Activated CD8-positive, alpha-beta memory T cell treated with anti-CD3 and anti-CD28 coated beads for 24 hours (primary cell): ENCODE results near the gene ABLIM2.

Source experiments
- DNase-seq: peaks from one replicate; pipeline ENCODE4 v3.0.0-alpha.2; 2020

Gene ABLIM2

GRCh38 chr4:8066336-8066931, 92.2 kb downstream of the ABLIM2 start:
- no peak for DNase-seq

GRCh38 chr4:8063974-8064563, 94.5 kb downstream of the ABLIM2 start:
- no peak for DNase-seq

- DNase-seq, result no peak
Observed at GRCh38 chr4:8061573-8061972, 97.0 kb downstream of the ABLIM2 start.

- DNase-seq, result no peak
Observed at GRCh38 chr4:8061145-8061544, 97.5 kb downstream of the ABLIM2 start.

GRCh38 chr4:8060632-8061031, 98.0 kb downstream of the ABLIM2 start:
- DNase-seq, result no peak

GRCh38 chr4:8058031-8058479, 100.6 kb downstream of the ABLIM2 start:
- no peak for DNase-seq

GRCh38 chr4:8055206-8055605, 103.4 kb downstream of the ABLIM2 start:
- DNase-seq, result no peak

GRCh38 chr4:8053688-8054449, 104.7 kb downstream of the ABLIM2 start:
- DNase-seq, result no peak

GRCh38 chr4:8052160-8052691, 106.4 kb downstream of the ABLIM2 start:
- DNase-seq, result no peak

- no peak for DNase-seq
Observed at GRCh38 chr4:8051644-8052043, 107.0 kb downstream of the ABLIM2 start.

GRCh38 chr4:8050555-8051206, 107.9 kb downstream of the ABLIM2 start:
- no peak for DNase-seq

GRCh38 chr4:8050180-8050554, 108.4 kb downstream of the ABLIM2 start:
- DNase-seq, result no peak

GRCh38 chr4:8048856-8049676, 109.5 kb downstream of the ABLIM2 start:
- no peak for DNase-seq

GRCh38 chr4:8047837-8048678, 110.6 kb downstream of the ABLIM2 start:
- DNase-seq, result no peak

GRCh38 chr4:8046925-8047541, 111.6 kb downstream of the ABLIM2 start:
- DNase-seq, result peak; percentile 68

- DNase-seq, result no peak
Observed at GRCh38 chr4:8045909-8046308, 112.7 kb downstream of the ABLIM2 start.

GRCh38 chr4:8044699-8045098, 113.9 kb downstream of the ABLIM2 start:
- no peak for DNase-seq

GRCh38 chr4:8044244-8044643, 114.4 kb downstream of the ABLIM2 start:
- DNase-seq, result no peak

GRCh38 chr4:8043596-8043995, 115.0 kb downstream of the ABLIM2 start:
- DNase-seq, result no peak

GRCh38 chr4:8041868-8042267, 116.7 kb downstream of the ABLIM2 start:
- no peak for DNase-seq

- no peak for DNase-seq
Observed at GRCh38 chr4:8041172-8041571, 117.4 kb downstream of the ABLIM2 start.
